Measurements from ENCODE around the gene CAND1.

- TF ChIP-seq CTCF (conservative IDR thresholded peaks at IDR 0.05; ENCODE audit: low read length) (no peak), EZH2phosphoT487 (IDR thresholded peaks at IDR 0.05; ENCODE audit: borderline replicate concordance) (no peak)
Observed at GRCh38 chr12:67284561-67284960, 15.4 kb downstream of the CAND1 start.
